ENCODE measurements around the gene HCN2. TPM values are rescaled to one million over a fixed set of nuclear protein-coding genes. Genes with fewer than 3 reads are reported as not detected.
A peak's percentile ranks its signal among the peaks of the same experiment; 100 is the strongest.

The HCN2 gene
- total and polyA plus RNA-seq, 2 of the 13 experiments (the other 11 are each of a cell fraction or from before 2014, with no cell fraction given): 0.01 TPM; not detected in 1

GRCh38 chr19:661427-662196, 71.9 kb downstream of the HCN2 start (continued):
- TF ChIP-seq SNAPC4 (CRISPR knock-in tag; IDR thresholded peaks at IDR 0.05) (0 out of 2 replicates have a peak, but pooled peaks have one; percentile 15), KDM1A (CRISPR knock-in tag; IDR thresholded peaks at IDR 0.05) (no peak), ZNF569 (CRISPR knock-in tag; IDR thresholded peaks at IDR 0.05; ENCODE audit: borderline replicate concordance) (no peak), U2AF1 (optimal IDR thresholded peaks at IDR 0.05; ENCODE audit: low read depth, low read length) (no peak), STAT5B (CRISPR knock-in tag; IDR thresholded peaks at IDR 0.05) (no peak), RBFOX2 (IDR thresholded peaks at IDR 0.05; ENCODE audit: low read depth, low read length) (peak; percentile 51), ZNF446 (CRISPR knock-in tag; IDR thresholded peaks at IDR 0.05) (0 out of 2 replicates have a peak, but pooled peaks have one; percentile 3), ZNF354B (CRISPR knock-in tag; IDR thresholded peaks at IDR 0.05) (no peak), ZNF142 (CRISPR knock-in tag; IDR thresholded peaks at IDR 0.05) (no peak), ZNF775 (CRISPR knock-in tag; IDR thresholded peaks at IDR 0.05; ENCODE audit: borderline replicate concordance) (0 out of 2 replicates have a peak, but pooled peaks have one; percentile 1), ZMYM3 (CRISPR knock-in tag; IDR thresholded peaks at IDR 0.05) (no peak), TIGD3 (CRISPR knock-in tag; IDR thresholded peaks at IDR 0.05; ENCODE audit: borderline replicate concordance) (no peak), HOXA7 (CRISPR knock-in tag; IDR thresholded peaks at IDR 0.05) (no peak), ZNF747 (CRISPR knock-in tag; IDR thresholded peaks at IDR 0.05; ENCODE audit: borderline replicate concordance) (no peak), RFXANK (CRISPR knock-in tag; IDR thresholded peaks at IDR 0.05) (no peak), PRMT3 (CRISPR knock-in tag; IDR thresholded peaks at IDR 0.05; ENCODE audit: borderline replicate concordance, low read depth) (no peak), NRL (CRISPR knock-in tag; IDR thresholded peaks at IDR 0.05; ENCODE audit: borderline replicate concordance) (no peak)

Measured in HepG2 (cell line).